GM13976 (cell line): ENCODE data around the gene SYNE3.

ENCODE experiments used
- DNase-seq: peaks from one replicate; pipeline ENCODE4 v3.0.0; 2012; ENCODE audit warnings: low spot score
- in situ Hi-C: fragments of 300-500 bp; cut with MboI; formaldehyde crosslinking; loops from one replicate; pipeline ENCODE4 v1.12.0; 2022; ENCODE audit warnings: low sequenced_read_pairs, mixed read lengths, inconsistent platforms; ENCODE audit not compliant: unreplicated experiment
- TF ChIP-seq, protein P1 (sequence below): IDR thresholded peaks from 2 replicates; pipeline ENCODE4 v1.5.1; 2012; ENCODE audit warnings: borderline replicate concordance, mild to moderate bottlenecking; ENCODE audit not compliant: insufficient read depth; ENCODE audit errors: extremely low read depth, missing control alignments, control extremely low read depth

SYNE3 gene

DNA sequence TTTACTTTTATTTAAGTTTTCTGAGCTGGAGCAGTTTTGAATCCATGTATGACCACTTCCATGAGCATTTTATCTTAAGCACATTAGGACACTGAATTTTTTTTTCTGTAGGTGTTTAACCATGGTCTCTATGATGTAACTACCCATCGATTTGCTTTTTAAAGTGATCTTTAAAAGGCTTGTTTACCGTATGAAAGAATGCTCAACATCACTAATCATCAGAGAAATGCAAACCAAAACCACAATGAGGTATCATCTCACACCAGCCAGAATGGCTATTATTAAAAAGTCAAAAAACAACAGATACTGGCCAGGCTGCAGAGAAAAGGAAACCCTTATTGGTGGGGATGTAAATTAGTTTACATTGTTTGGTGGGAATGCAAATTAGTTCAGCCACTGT, 41.4 kb upstream of the SYNE3 start:
- TF ChIP-seq, protein P1, sequence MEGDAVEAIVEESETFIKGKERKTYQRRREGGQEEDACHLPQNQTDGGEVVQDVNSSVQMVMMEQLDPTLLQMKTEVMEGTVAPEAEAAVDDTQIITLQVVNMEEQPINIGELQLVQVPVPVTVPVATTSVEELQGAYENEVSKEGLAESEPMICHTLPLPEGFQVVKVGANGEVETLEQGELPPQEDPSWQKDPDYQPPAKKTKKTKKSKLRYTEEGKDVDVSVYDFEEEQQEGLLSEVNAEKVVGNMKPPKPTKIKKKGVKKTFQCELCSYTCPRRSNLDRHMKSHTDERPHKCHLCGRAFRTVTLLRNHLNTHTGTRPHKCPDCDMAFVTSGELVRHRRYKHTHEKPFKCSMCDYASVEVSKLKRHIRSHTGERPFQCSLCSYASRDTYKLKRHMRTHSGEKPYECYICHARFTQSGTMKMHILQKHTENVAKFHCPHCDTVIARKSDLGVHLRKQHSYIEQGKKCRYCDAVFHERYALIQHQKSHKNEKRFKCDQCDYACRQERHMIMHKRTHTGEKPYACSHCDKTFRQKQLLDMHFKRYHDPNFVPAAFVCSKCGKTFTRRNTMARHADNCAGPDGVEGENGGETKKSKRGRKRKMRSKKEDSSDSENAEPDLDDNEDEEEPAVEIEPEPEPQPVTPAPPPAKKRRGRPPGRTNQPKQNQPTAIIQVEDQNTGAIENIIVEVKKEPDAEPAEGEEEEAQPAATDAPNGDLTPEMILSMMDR = no peak
- in situ Hi-C loops = no loop called here
- DNase-seq = no peak

DNA sequence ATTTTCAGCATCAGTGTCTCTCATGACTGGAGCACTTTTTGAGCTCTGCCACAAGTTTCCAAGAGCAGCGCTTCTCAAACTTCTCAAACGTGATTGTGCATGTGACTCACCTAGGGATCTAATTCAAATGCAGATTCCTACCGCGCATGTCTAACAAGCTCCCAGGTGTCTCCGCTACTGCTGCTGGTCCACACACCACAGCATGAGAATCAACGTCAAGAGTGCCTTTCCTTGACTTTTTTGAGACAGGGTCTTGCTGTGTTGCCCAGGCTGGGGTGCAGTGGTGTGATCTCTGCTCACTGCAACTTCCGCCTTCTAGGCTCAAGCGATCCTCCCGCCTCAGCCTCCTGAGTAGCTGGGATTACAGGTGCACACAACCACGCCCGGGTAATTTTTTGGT, 40.8 kb upstream of the SYNE3 start:
- TF ChIP-seq, protein P1 = no peak
- DNase-seq = no peak
- in situ Hi-C loops = no loop called here

DNA sequence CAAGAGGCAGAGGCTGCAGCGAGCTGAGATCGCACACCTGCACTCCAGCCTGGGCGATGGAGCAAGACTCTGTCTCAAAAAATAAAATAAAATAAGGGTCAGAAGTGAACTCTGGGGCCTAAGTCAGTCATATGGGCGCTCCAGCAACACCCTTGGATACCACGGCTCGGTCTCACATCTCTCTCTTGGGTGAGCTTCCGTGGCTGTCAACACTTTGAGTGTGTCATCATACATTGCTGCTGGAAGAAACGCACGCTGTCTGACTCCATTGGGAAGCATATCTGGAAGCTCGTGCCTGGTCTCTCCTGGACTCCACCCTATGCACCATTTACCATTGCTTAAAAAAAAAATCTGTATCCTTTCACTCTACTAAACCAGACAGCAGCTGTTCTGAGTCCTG, 38.6 kb upstream of the SYNE3 start:
- in situ Hi-C loops = no loop called here
- TF ChIP-seq, protein P1 = no peak
- no peak for DNase-seq

DNA sequence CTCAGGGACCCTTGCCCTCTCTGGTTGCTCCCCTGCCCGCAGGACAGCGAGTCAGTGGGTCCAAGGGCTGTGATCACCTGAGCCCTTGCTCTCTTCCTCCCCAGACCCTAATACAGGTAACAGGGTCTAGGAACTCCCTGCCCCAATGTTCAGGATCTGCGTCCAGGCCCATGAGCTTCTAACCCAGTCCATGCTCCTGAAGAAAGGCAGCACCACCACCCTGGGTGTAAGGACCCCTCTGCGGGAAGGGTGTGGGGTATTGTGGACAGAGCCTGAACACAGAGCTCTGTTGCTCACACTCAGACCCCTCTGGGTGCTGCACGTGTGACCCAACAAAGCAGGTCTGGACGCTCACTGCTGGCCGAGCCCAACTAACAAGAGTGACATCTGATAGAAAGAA, 36.7 kb upstream of the SYNE3 start:
- in situ Hi-C loops = no loop called here
- no peak for DNase-seq
- TF ChIP-seq, protein P1 = no peak

DNA sequence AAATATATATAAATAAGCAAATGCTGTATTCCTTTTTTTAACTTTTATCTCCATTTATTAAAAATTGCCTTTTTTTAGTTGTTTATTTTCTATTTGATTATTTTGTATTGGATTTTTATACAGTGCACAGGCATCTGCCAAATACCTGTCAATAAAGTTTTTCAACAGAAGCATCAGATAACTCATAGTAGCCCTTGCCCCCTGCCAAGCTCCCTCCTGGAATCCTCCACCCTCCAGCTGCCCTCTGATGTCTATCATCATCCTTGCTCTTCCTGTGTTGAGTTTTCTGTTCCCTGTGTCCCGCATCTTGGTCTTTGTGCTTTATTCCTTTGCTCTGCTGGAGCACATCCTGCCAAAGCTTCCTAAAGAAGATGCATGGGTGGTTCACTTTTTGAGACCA, 35.0 kb upstream of the SYNE3 start:
- no peak for DNase-seq
- TF ChIP-seq, protein P1 = no peak
- in situ Hi-C loops = no loop called here

DNA sequence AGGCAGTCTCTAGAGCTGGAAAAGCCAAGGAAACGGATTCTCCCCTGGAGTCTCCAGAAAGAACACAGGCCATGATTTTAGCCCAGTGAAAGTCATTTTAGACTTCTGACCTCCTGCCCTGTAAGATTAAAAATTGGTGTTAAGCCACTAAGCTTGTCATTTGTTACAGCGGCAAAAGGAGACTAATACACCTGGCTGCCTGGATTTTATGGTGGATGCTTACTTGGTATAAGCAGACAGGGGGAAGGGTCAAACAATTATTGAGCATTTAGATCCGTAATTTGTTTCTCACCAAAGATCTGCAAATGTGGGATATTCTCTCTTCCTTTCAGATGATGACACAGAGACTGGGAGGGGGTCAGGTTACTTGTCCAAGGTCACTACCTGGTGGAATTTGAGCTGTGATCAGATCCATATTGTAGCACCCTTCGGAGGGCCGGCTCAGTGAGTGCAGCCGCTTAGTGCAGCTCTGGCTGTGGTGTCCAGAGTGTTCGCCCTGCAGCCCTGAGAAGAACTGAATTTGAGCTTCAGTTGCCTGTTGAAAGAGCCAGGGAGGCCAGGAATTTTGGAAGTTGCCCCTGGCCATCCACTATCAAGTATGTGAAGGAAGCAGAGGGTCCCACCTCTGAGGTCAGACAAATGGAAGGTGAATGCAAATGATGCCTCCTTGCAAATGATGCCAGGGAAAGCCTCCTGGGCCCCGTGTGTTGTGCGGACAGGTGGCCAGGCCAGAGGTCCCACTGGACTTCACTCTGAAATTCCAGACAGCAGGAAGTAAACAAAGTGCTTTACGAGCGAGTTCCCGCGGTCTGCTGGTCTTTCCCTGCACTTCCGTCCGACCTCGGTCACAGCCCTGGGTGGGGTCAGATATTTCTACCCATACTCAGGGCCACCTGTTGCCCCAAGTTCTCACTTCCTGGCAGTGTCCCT, 33.5 kb upstream of the SYNE3 start:
- DNase-seq = no peak
- in situ Hi-C loops = no loop called here
- TF ChIP-seq, protein P1 = no peak
